MM.1S (cell line): ENCODE measurements around the gene SMOC2.

Source experiments
- DNase-seq: peaks from one replicate; pipeline ENCODE4 v3.0.0-alpha.2; 2015
- H2AFZ ChIP-seq: fragments of 300-600 bp; sonication (generic); 2 replicates; pipeline ENCODE4 v1.6.0; 2016; ENCODE audit warnings: antibody characterized with exemption, low read length
- H3F3A ChIP-seq: fragments of 300-600 bp; sonication (generic); 2 replicates; pipeline ENCODE4 v1.6.1; 2016; ENCODE audit warnings: mild to moderate bottlenecking, antibody characterized with exemption, low read length, moderate library complexity, mixed read lengths; ENCODE audit not compliant: insufficient read depth
- H3K27ac ChIP-seq: fragments of 300-600 bp; sonication (generic); 2 replicates; pipeline ENCODE4 v1.5.1; 2016; ENCODE audit warnings: mild to moderate bottlenecking, low read length
- H3K27me3 ChIP-seq: fragments of 300-600 bp; sonication (generic); replicated peaks from 2 replicates; pipeline ENCODE4 v1.6.0; 2016; ENCODE audit warnings: low read length; ENCODE audit not compliant: insufficient read depth
- H3K36me3 ChIP-seq: fragments of 300-600 bp; sonication (generic); replicated peaks from 2 replicates; pipeline ENCODE4 v1.6.1; 2016; ENCODE audit warnings: mild to moderate bottlenecking, low read length, mixed read lengths; ENCODE audit not compliant: insufficient read depth
- H3K4me1 ChIP-seq: fragments of 300-600 bp; sonication (generic); 2 replicates; pipeline ENCODE4 v1.6.1; 2016; ENCODE audit warnings: low read length, mixed read lengths
- H3K4me2 ChIP-seq: fragments of 300-600 bp; sonication (generic); 2 replicates; pipeline ENCODE4 v1.6.0; 2016; ENCODE audit warnings: low read depth, low read length
- H3K4me3 ChIP-seq: fragments of 300-600 bp; sonication (generic); 2 replicates; pipeline ENCODE4 v1.5.1; 2016; ENCODE audit warnings: low read length, mixed read lengths
- H3K79me2 ChIP-seq: fragments of 300-600 bp; sonication (generic); 2 replicates; pipeline ENCODE4 v1.6.1; 2016; ENCODE audit warnings: mixed run types, low read length, mixed read lengths
- H3K9ac ChIP-seq: fragments of 300-600 bp; sonication (generic); 2 replicates; pipeline ENCODE4 v1.6.1; 2016; ENCODE audit warnings: low read length, mixed read lengths
- H3K9me2 ChIP-seq: fragments of 300-600 bp; sonication (generic); replicated peaks from 2 replicates; pipeline ENCODE4 v1.6.1; 2016; ENCODE audit warnings: mild to moderate bottlenecking, low read length, mixed read lengths; ENCODE audit not compliant: insufficient read depth
- H3K9me3 ChIP-seq: fragments of 300-600 bp; sonication (generic); replicated peaks from 2 replicates; pipeline ENCODE4 v1.6.1; 2016; ENCODE audit warnings: mild to moderate bottlenecking, low read length, mixed read lengths; ENCODE audit not compliant: insufficient read depth
- H4K20me1 ChIP-seq: fragments of 300-600 bp; sonication (generic); 2 replicates; pipeline ENCODE4 v1.6.1; 2016; ENCODE audit warnings: mild to moderate bottlenecking, low read length, moderate library complexity, mixed read lengths; ENCODE audit not compliant: insufficient read depth
- EZH2 ChIP-seq: fragments of 300-600 bp; sonication (generic); optimal IDR thresholded peaks from 2 replicates; pipeline ENCODE3; 2017; ENCODE audit warnings: low read depth, mild to moderate bottlenecking, antibody characterized with exemption, low read length, mixed read lengths
- EZH2phosphoT487 ChIP-seq: fragments of 300-600 bp; sonication (generic); IDR thresholded peaks from 2 replicates; pipeline ENCODE4 v1.6.1; 2018; ENCODE audit warnings: antibody characterized with exemption, low read length
- TF ChIP-seq, protein P1 (sequence below): fragments of 300-600 bp; sonication (generic); IDR thresholded peaks from 2 replicates; pipeline ENCODE4 v1.5.1; 2016; ENCODE audit warnings: antibody characterized with exemption, low read length, mixed read lengths

The SMOC2 gene

DNA sequence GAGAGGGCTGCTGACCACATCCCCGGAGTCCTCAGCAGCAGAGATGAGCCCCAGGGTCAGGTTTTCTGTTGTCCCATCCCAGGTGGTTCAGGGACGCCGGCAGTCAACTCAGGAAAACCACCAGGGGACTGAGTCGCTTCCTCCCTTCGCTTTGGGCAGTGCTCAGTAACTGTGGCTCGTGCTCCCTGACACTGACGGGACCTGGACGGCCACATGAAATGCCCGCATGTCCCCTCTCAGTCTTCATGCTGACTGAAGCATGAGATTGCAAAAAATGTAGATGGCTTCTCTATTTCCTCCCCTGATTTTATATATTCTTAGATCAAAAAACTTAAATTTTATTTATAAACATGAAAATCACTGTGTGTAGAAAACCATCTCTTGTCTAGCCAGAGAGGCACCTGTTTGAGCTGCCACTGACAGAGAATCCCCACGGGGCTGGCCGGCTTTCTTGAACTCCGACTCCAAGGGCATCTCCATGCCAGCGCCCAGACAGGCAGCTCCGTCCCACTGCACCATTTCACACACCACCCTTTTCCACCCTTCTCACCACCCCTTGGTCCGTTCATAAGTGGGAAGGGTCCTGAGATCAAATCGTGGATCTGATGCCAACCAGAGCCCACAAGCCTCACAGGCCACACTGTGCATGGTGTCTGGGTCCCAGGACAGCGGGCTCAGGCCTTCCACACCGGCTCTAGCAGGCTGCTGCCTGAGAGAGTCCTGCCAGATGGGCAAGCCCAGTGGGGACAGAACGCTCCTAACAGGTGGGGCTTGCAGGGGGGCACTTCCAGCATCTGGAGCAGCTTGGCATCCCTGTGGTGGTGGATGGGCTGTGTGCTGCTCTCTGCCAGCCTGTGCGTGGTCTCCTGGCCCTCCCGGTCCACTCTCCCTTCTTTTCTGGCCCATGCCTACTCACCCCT, 98.2 kb downstream of the SMOC2 start:
- Histone ChIP-seq H3K79me2 (no peaks in the 10 kb centered on the region), H2AFZ (no peak overlapping the region), H3K4me3 (no peak overlapping the region), H3K9ac (no peak overlapping the region), H3K9me2 (no peaks in the 10 kb centered on the region), H3K9me3 (no peaks in the 10 kb centered on the region), H3K27ac (no peak overlapping the region), H3K27me3 (no peaks in the 10 kb centered on the region), H3K4me2 (no peak overlapping the region), H4K20me1 (no peaks in the 10 kb centered on the region), H3K36me3 (no peaks in the 10 kb centered on the region), H3K4me1 (no peaks in the 10 kb centered on the region), H3F3A (no peaks in the 10 kb centered on the region)
- TF ChIP-seq EZH2phosphoT487 (no peak), EZH2 (no peak)
- TF ChIP-seq, protein P1, sequence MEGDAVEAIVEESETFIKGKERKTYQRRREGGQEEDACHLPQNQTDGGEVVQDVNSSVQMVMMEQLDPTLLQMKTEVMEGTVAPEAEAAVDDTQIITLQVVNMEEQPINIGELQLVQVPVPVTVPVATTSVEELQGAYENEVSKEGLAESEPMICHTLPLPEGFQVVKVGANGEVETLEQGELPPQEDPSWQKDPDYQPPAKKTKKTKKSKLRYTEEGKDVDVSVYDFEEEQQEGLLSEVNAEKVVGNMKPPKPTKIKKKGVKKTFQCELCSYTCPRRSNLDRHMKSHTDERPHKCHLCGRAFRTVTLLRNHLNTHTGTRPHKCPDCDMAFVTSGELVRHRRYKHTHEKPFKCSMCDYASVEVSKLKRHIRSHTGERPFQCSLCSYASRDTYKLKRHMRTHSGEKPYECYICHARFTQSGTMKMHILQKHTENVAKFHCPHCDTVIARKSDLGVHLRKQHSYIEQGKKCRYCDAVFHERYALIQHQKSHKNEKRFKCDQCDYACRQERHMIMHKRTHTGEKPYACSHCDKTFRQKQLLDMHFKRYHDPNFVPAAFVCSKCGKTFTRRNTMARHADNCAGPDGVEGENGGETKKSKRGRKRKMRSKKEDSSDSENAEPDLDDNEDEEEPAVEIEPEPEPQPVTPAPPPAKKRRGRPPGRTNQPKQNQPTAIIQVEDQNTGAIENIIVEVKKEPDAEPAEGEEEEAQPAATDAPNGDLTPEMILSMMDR = no peak
- DNase-seq = no peak

DNA sequence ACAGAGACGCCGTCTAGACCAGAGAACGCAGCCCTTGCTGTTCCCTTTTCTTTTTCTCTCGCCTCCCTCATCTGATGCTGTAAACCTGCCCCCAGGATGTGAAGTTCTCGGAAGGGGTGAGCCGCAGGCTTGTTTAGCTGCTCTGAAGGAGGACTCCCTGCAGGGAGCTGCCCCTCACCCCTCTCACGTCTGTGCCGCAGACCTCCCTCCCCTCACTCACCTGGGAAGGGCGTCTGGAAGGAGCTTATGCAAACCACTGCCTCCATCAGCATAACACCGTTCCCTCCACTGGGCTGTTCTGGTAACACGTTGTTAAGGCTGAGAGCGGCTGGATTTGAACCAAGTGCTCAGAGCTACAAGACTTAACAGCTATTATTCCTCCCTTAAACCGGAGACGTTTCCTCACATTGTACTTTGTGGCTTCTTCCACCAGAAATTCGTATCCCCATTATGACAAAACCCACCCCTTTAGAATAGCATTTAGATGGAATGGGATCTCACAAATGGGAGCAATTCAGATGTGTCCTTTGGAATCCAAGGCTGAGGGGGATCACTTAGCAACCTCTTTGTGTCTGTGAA, 99.8 kb downstream of the SMOC2 start:
- Histone ChIP-seq H3K4me2 (no peak overlapping the region), H3K27ac (no peak overlapping the region), H3K9me3 (no peaks in the 10 kb centered on the region), H2AFZ (no peak overlapping the region), H3K27me3 (no peaks in the 10 kb centered on the region), H3K79me2 (no peaks in the 10 kb centered on the region), H3K4me1 (no peaks in the 10 kb centered on the region), H3K9me2 (no peaks in the 10 kb centered on the region), H3K4me3 (no peak overlapping the region), H4K20me1 (no peaks in the 10 kb centered on the region), H3K9ac (no peak overlapping the region), H3F3A (no peaks in the 10 kb centered on the region), H3K36me3 (no peaks in the 10 kb centered on the region)
- no peak for DNase-seq
- TF ChIP-seq EZH2phosphoT487 = no peak
- no peak for TF ChIP-seq EZH2
- TF ChIP-seq, protein P1 = no peak

DNA sequence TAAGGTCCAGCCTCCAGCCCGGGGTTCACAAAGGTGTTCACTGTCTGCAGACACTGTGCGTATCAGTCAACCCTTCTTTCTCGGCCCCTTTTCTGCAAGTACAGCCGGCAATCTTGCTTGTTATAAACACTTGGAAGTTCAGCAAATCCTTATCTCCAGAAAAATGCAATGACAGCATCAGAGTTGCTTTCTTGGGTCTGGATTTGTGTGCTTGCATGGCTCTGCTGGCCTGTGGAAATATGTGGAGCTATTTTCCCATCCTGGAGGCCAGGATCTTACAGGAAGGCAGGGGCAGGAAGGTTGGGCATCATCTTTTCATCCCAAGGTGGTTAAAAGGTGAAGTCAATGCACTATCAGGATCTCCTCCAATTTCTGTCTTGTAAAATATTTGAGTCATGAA, 100.3 kb downstream of the SMOC2 start:
- no peak for DNase-seq
- Histone ChIP-seq H3K9me2 (no peaks in the 10 kb centered on the region), H2AFZ (no peak overlapping the region), H3K9me3 (no peaks in the 10 kb centered on the region), H3K4me3 (no peak overlapping the region), H3K36me3 (no peaks in the 10 kb centered on the region), H3K4me1 (no peaks in the 10 kb centered on the region), H3K4me2 (no peak overlapping the region), H3F3A (no peaks in the 10 kb centered on the region), H3K79me2 (no peaks in the 10 kb centered on the region), H3K27ac (no peak overlapping the region), H3K9ac (no peak overlapping the region), H4K20me1 (no peaks in the 10 kb centered on the region), H3K27me3 (no peaks in the 10 kb centered on the region)
- TF ChIP-seq, protein P1 = no peak
- no peak for TF ChIP-seq EZH2phosphoT487
- TF ChIP-seq EZH2 = no peak
